GM18907 (cell line): ENCODE data around the gene ZNF408.

ENCODE experiments used
- ATAC-seq: cut with Tn5 transposase; IDR thresholded peaks from one replicate; pipeline ENCODE4 v1.9.1; 2021; ENCODE audit warnings: mild to moderate bottlenecking, moderate library complexity; ENCODE audit not compliant: unreplicated experiment

The ZNF408 gene

DNA sequence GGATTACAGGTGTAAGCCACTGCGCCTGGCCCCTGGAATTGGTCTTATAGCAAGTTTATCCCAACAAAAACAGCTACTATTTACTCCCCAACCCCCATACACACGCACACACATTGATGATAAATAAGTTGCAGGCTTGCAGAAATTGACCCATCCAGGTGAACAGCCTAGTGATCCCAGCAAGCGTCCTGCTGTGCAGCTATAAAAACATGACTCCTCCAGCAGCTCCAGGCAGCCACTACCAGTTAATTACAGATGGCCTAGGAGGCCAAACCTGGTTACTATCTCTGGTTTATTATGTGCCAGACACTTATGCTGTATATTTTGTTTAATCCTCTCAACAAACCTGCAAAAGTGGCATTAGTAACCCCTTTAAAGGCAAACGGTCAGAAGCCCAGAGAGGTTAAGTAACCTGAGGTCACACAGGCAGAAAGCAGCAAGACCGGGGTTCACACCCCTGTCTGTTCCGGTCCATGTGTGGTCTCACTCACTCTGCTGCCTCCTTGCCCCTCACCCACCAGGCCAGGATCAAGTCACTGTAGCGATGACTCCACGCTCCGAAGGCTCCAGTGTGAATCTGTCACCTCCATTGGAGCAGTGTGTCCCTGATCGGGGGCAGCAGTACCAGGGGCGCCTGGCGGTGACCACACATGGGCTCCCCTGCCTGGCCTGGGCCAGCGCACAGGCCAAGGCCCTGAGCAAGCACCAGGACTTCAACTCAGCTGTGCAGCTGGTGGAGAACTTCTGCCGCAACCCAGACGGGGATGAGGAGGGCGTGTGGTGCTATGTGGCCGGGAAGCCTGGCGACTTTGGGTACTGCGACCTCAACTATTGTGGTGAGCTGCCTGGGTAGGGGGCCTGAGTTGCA, 24.7 kb downstream of the ZNF408 start:
- ATAC-seq = no peak

DNA sequence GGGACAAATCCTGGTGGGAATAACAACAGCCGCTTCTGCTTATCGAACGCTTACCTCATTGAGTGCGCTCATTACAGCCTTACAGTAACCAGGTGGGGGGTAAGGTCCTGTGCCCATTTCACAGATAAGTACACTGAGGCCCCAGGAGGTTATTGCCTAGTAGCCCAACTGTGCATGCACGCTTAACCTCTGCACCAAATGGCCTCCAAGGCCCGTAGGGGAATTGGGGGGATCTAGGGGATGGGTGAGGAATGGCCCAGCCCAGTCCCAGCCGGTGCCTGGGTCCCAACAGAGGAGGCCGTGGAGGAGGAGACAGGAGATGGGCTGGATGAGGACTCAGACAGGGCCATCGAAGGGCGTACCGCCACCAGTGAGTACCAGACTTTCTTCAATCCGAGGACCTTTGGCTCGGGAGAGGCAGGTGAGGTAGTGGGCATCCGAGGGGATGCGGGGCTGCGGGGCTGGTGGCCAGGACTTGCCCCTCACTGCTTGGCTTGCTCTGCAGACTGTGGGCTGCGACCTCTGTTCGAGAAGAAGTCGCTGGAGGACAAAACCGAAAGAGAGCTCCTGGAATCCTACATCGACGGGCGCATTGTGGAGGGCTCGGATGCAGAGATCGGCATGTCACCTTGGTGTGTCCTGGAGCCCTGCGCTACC, 25.5 kb downstream of the ZNF408 start:
- no peak for ATAC-seq

DNA sequence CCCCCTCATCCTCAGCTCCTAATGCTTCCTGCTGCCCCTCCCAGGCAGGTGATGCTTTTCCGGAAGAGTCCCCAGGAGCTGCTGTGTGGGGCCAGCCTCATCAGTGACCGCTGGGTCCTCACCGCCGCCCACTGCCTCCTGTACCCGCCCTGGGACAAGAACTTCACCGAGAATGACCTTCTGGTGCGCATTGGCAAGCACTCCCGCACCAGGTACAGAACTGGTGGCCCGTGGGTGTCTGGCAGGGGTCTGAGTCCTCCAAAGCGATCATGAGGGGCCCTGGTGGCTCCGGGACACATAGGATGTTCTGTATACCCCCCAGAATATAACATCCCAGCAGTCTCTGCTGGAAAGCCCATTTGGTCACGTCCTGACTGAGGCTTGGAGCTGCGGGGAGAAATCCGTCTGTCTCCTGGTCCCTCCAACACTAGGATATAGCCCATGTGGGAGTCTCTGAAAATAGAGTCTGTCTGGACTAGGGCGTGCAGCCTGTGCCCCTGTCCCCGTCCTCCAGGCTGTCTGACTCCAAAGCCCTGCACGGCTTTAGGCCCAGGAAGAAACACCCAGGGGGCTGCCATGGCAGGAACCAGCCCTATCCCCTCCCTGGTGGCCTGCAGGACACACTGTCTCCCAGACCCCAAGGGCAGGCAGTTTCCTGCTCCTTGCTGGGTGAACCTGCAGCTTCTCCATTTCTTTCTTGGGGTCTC, 27.3 kb downstream of the ZNF408 start:
- ATAC-seq = no peak

DNA sequence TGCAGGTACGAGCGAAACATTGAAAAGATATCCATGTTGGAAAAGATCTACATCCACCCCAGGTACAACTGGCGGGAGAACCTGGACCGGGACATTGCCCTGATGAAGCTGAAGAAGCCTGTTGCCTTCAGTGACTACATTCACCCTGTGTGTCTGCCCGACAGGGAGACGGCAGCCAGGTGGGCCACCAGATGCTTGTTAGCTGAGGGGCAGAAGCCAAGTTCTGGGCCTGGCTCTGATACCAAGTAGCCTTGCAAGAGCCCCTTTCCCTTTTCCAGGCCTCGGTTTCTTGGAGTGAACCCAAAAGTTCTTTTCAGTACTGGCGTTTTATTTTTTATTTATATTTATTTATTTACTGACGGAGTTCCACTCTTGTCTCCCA, 27.8 kb downstream of the ZNF408 start:
- no peak for ATAC-seq

DNA sequence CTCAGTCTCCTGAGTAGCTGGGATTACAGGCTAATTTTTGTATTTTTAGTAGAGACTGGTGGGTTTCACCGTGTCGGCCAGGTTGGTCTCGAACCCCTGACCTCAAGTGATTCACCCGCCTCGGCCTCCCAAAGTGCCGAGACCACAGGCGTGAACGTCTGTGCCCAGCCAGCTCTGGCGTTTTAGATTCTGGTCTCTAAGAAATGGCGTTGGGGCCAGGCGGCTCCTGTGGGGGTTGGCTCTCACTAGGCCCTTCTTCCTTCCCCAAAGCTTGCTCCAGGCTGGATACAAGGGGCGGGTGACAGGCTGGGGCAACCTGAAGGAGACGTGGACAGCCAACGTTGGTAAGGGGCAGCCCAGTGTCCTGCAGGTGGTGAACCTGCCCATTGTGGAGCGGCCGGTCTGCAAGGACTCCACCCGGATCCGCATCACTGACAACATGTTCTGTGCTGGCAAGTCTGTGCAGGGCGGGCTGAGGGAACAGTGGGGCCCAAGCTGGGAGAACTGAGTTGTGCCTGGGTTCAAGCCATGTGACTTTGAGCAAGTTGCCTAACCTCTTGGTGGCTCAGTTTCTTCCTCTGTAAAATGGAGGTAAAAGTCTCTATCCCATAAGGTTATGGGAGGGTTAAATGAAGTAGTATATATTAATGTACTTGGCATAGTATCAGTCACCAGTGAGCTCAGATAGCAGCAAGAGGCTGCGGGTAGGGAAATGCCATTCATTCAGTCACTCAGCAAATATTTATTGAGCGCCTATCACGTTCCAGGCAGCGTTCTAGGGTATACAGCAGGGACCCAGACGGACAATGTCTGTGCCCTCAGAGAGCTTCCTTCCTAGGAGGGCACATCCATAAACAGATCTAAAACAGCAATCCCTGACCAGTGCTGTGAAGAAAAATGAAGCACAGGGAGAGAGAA, 28.5 kb downstream of the ZNF408 start:
- ATAC-seq = no peak

GRCh38 chr11:46731545-46731944, 30.7 kb downstream of the ZNF408 start:
- no peak for ATAC-seq

GRCh38 chr11:46733234-46733633, 32.4 kb downstream of the ZNF408 start:
- no peak for ATAC-seq

DNA sequence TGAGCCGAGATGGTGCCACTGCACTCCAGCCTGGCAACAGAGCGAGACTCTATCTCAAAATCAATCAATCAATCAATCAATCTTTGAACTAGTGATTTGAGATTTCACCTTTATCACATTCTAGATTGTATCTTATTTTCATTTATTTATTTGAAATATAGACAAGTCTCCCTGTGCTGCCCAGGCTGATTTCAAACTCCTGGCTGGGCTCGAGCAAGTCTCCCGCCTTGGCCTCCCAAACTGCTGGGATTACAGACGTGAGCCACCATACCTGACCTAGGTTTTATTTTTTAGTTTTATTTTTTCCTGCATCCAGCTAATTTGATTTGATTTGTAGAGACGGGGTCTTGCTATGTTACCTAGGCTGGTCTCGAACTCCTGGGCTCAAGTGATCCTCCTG, 35.3 kb downstream of the ZNF408 start:
- no peak for ATAC-seq

- ATAC-seq = no peak
These were observed 35.8 kb downstream of the ZNF408 start for GRCh38 chr11:46736615-46737014.

DNA sequence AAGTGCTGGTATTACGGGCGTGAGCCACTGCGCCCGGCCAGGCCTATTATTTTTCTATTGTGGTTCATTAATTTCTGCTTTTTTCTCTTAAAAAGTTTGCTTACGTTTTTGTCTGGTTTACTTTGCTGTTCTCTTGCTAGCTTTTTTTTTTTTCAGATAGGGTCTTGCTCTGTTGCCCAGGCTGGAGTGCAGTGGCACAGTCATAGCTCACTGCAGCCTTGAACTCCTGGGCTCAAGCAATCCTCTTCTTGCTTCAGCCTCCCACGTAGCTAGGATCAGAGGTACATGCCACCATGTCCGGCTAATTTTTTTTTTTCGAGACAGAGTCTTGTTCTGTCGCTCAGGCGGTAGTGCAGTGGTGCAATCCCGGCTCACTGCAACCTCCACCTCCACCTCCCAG, 36.9 kb downstream of the ZNF408 start:
- ATAC-seq = no peak

- ATAC-seq = no peak
These were observed 38.1 kb downstream of the ZNF408 start for GRCh38 chr11:46738887-46739286.

DNA sequence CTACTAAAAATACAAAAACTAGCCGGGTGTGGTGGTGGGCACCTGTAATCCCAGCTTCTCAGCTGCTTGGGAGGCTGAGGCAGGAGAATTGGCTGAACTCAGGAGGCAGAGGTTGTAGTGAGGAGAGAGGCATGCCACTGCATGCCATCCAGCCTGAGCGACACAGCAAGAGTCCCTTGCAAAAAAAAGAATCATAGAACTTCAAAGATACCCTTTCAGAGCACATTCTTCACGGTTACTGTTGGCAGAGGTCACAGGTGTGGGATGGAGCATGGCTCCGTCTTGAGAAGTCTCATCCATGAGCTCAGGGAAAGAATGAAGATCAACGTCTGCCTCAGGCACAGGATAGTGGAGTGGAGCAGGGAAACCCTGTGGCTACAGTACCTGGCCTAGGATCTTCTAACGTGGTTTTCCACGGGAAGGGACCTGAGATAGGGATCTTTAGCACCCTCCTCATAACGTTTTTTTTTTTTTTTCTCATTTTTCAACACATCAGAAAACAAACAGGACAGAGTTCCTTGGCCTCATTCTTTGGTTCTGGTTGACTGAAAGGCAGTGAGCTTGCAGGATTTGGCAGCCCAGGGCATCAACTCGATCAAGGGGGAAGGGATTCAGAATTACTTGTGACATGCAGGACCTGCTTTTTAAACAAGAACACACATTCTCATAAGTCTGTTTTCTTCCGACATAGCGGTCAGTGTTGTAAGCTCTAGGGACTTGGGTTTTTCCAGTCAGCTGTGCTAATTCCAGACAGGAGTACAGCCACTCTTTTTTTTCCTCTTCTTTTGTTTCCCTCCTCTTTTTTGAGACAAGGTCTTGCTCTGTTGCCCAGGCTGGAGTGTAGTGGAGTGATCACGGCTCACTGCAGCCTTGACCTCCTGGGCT, 41.0 kb downstream of the ZNF408 start:
- ATAC-seq = no peak

GRCh38 chr11:46743043-46743442, 42.2 kb downstream of the ZNF408 start:
- no peak for ATAC-seq

DNA sequence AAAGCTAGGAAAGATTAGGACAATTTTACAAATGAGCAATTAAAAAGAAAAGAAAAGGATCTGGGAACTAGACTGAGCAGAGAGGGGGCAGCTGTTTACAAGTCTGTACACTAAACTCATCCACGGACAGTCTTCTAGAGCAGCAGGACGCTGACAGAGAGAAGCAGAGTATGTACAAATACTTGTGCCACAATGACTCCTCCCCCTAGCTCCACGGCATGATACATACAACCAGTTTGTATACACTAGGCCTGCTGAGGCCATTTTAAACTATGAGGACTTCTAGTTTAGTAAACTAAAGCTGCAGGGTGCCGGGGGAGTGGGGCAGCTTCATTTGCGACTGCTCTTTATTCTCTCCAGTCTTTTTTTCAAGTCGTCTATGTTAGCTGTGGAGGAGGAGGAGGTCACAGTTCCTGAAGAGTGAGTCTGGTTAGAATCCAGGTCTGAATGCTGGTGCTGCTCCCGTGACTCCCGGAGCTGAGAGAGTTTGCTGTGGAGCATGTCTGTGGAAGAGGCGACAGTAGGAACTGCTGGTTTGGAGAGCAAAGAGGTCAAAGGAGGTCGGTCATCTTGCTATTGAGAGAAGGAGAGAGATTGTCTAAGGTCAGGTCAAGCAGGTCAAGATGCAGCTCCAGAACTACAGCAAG, 43.0 kb downstream of the ZNF408 start:
- ATAC-seq = no peak

GRCh38 chr11:46745328-46745727, 44.5 kb downstream of the ZNF408 start:
- ATAC-seq = no peak

DNA sequence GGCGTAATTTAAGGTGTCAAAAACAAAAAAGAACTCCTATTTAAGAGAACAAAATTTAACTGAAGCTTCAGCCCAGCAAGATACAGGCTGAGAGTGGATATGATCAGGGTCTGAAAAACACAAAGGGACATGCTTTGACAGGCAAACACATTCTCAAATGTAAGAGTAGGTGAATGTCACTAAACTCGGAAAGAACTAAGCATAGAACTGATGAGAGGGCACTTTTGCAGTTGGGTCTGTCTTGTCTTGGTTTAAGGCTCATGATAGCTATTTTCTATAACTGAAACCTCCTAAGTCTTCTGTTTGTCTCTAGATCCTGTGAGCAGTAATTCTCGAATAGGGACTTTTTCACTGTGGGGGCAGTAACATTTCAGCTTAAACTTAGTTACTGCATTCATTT, 45.2 kb downstream of the ZNF408 start:
- no peak for ATAC-seq

DNA sequence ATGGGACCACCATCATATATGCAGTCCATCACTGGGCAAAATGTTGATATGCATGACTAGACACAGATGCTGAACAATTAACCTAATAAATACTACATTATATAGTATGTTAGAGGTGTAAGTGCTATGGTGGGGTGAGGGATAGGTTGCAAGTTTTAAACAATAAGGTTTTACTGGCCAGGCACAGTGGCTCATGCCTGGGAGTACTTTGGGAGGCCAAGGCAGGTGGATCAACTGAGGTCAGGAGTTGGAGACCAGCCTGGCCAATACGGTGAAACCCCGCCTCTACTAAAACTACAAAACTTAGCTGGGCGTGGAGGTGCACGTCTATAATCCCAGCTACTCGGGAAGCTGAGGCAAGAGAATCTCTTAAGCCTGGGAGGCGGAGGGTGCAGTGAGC, 46.3 kb downstream of the ZNF408 start:
- ATAC-seq = no peak
